Measurements from ENCODE around the gene MAN1C1.
"Not testable (repeated sequence)": the region's sequence is repeated elsewhere in the genome, so short reads cannot be mapped to it uniquely, and the experiment has no call there.

Gene MAN1C1

GRCh38 chr1:25687221-25688017, 70.8 kb downstream of the MAN1C1 start:
- Mint-ChIP-seq H3K27me3 (ENCODE audit: low read depth) (peaks cover 65% of the 10 kb centered on the region), H3K4me1 (ENCODE audit: low read depth) (no peaks in the 10 kb centered on the region), H3K27ac (no peak overlapping the region), H3K36me3 (ENCODE audit: low read depth) (no peaks in the 10 kb centered on the region), H3K4me3 (no peak overlapping the region), H3K9me3 (no peaks in the 10 kb centered on the region)
- no peak for DNase-seq (ENCODE audit: low spot score)

- Mint-ChIP-seq H3K9me3 (no peaks in the 10 kb centered on the region), H3K36me3 (ENCODE audit: low read depth) (no peaks in the 10 kb centered on the region), H3K27me3 (ENCODE audit: low read depth) (peaks cover 60% of the 10 kb centered on the region), H3K4me1 (ENCODE audit: low read depth) (no peaks in the 10 kb centered on the region), H3K4me3 (no peak overlapping the region), H3K27ac (no peak overlapping the region)
- no peak for DNase-seq (ENCODE audit: low spot score)
These were observed 72.0 kb downstream of the MAN1C1 start for GRCh38 chr1:25688390-25689119.

GRCh38 chr1:25689686-25690381, 73.2 kb downstream of the MAN1C1 start:
- peaks cover 55% of the 10 kb centered on the region for H3K27me3 Mint-ChIP-seq (ENCODE audit: low read depth)
- no peak overlapping the region for H3K27ac Mint-ChIP-seq
- no peak for DNase-seq (ENCODE audit: low spot score)
- no peaks in the 10 kb centered on the region for H3K36me3 Mint-ChIP-seq (ENCODE audit: low read depth)
- no peak overlapping the region for H3K4me3 Mint-ChIP-seq
- no peaks in the 10 kb centered on the region for H3K9me3 Mint-ChIP-seq
- H3K4me1 Mint-ChIP-seq (ENCODE audit: low read depth): no peaks in the 10 kb centered on the region

- Mint-ChIP-seq H3K27ac (no peak overlapping the region), H3K27me3 (ENCODE audit: low read depth) (peaks cover 54% of the 10 kb centered on the region), H3K4me1 (ENCODE audit: low read depth) (no peaks in the 10 kb centered on the region), H3K9me3 (no peaks in the 10 kb centered on the region), H3K36me3 (ENCODE audit: low read depth) (no peaks in the 10 kb centered on the region), H3K4me3 (no peak overlapping the region)
- no peak for DNase-seq (ENCODE audit: low spot score)
These were observed 73.9 kb downstream of the MAN1C1 start for GRCh38 chr1:25690396-25690956.

GRCh38 chr1:25691211-25691610, 74.6 kb downstream of the MAN1C1 start:
- no peaks in the 10 kb centered on the region for H3K36me3 Mint-ChIP-seq (ENCODE audit: low read depth)
- H3K9me3 Mint-ChIP-seq: no peaks in the 10 kb centered on the region
- H3K27ac Mint-ChIP-seq: no peak overlapping the region
- DNase-seq (ENCODE audit: low spot score): no peak
- H3K4me1 Mint-ChIP-seq (ENCODE audit: low read depth): peaks cover 5% of the 10 kb centered on the region
- peaks cover 56% of the 10 kb centered on the region for H3K27me3 Mint-ChIP-seq (ENCODE audit: low read depth)
- no peak overlapping the region for H3K4me3 Mint-ChIP-seq

- Mint-ChIP-seq H3K4me3 (no peak overlapping the region), H3K4me1 (ENCODE audit: low read depth) (peaks cover 9% of the 10 kb centered on the region), H3K36me3 (ENCODE audit: low read depth) (no peaks in the 10 kb centered on the region), H3K27me3 (ENCODE audit: low read depth) (peaks cover 54% of the 10 kb centered on the region), H3K9me3 (no peaks in the 10 kb centered on the region), H3K27ac (no peak overlapping the region)
- DNase-seq (ENCODE audit: low spot score): no peak
These were observed 76.0 kb downstream of the MAN1C1 start for GRCh38 chr1:25692560-25692959.

- Mint-ChIP-seq H3K4me1 (ENCODE audit: low read depth) (peaks cover 18% of the 10 kb centered on the region), H3K36me3 (ENCODE audit: low read depth) (no peaks in the 10 kb centered on the region), H3K4me3 (no peak overlapping the region), H3K27me3 (ENCODE audit: low read depth) (peaks cover 46% of the 10 kb centered on the region), H3K9me3 (no peaks in the 10 kb centered on the region), H3K27ac (no peak overlapping the region)
- DNase-seq (ENCODE audit: low spot score): no peak
These were observed 77.8 kb downstream of the MAN1C1 start for GRCh38 chr1:25694167-25695007.

- Mint-ChIP-seq H3K27me3 (ENCODE audit: low read depth) (peaks cover 46% of the 10 kb centered on the region), H3K4me3 (no peak overlapping the region), H3K9me3 (no peaks in the 10 kb centered on the region), H3K4me1 (ENCODE audit: low read depth) (peaks cover 18% of the 10 kb centered on the region), H3K36me3 (ENCODE audit: low read depth) (no peaks in the 10 kb centered on the region), H3K27ac (no peak overlapping the region)
- DNase-seq (ENCODE audit: low spot score): no peak
These were observed 78.6 kb downstream of the MAN1C1 start for GRCh38 chr1:25695090-25695770.

- Mint-ChIP-seq H3K4me3 (no peak overlapping the region), H3K4me1 (ENCODE audit: low read depth) (peaks cover 18% of the 10 kb centered on the region), H3K36me3 (ENCODE audit: low read depth) (no peaks in the 10 kb centered on the region), H3K27ac (no peak overlapping the region), H3K9me3 (no peaks in the 10 kb centered on the region), H3K27me3 (ENCODE audit: low read depth) (peaks cover 41% of the 10 kb centered on the region)
- DNase-seq (ENCODE audit: low spot score): no peak
These were observed 79.2 kb downstream of the MAN1C1 start for GRCh38 chr1:25695771-25696311.

GRCh38 chr1:25696643-25697042, 80.1 kb downstream of the MAN1C1 start:
- H3K27ac Mint-ChIP-seq; H3K4me3 Mint-ChIP-seq; H3K9me3 Mint-ChIP-seq; DNase-seq (ENCODE audit: low spot score); H3K36me3 Mint-ChIP-seq (ENCODE audit: low read depth): not testable (repeated sequence)
- peaks cover 40% of the 10 kb centered on the region for H3K27me3 Mint-ChIP-seq (ENCODE audit: low read depth)
- H3K4me1 Mint-ChIP-seq (ENCODE audit: low read depth): peaks cover 18% of the 10 kb centered on the region

- Mint-ChIP-seq H3K4me3 (no peak overlapping the region), H3K9me3 (no peaks in the 10 kb centered on the region), H3K27me3 (ENCODE audit: low read depth) (peaks cover 42% of the 10 kb centered on the region), H3K27ac (no peak overlapping the region), H3K36me3 (ENCODE audit: low read depth) (no peaks in the 10 kb centered on the region), H3K4me1 (ENCODE audit: low read depth) (peaks cover 18% of the 10 kb centered on the region)
- no peak for DNase-seq (ENCODE audit: low spot score)
These were observed 81.0 kb downstream of the MAN1C1 start for GRCh38 chr1:25697435-25698217.

GRCh38 chr1:25698252-25698651, 81.7 kb downstream of the MAN1C1 start:
- no peaks in the 10 kb centered on the region for H3K9me3 Mint-ChIP-seq
- no peak for DNase-seq (ENCODE audit: low spot score)
- no peak overlapping the region for H3K27ac Mint-ChIP-seq
- H3K4me3 Mint-ChIP-seq: no peak overlapping the region
- no peaks in the 10 kb centered on the region for H3K36me3 Mint-ChIP-seq (ENCODE audit: low read depth)
- H3K27me3 Mint-ChIP-seq (ENCODE audit: low read depth): peaks cover 45% of the 10 kb centered on the region
- peaks cover 18% of the 10 kb centered on the region for H3K4me1 Mint-ChIP-seq (ENCODE audit: low read depth)
